HG02642 (cell line): ENCODE measurements around the gene GUCA1A.
"Not testable (repeated sequence)": the region's sequence is repeated elsewhere in the genome, so short reads cannot be mapped to it uniquely, and the experiment has no call there.

ENCODE experiments used
- ATAC-seq: cut with Tn5 transposase; IDR thresholded peaks from one replicate; pipeline ENCODE4 v1.9.1; 2021; ENCODE audit warnings: mild to moderate bottlenecking; ENCODE audit not compliant: unreplicated experiment, poor library complexity

GUCA1A gene

GRCh38 chr6:42171813-42172581, 1.2 kb upstream of the GUCA1A start:
- no peak for ATAC-seq

- no peak for ATAC-seq
These were observed 2.7 kb downstream of the GUCA1A start for GRCh38 chr6:42175860-42176259.

- ATAC-seq, result no peak
These were observed 3.8 kb downstream of the GUCA1A start for GRCh38 chr6:42176981-42177380.

GRCh38 chr6:42177514-42178364, 4.6 kb downstream of the GUCA1A start:
- no peak for ATAC-seq

GRCh38 chr6:42179261-42179944, 6.2 kb downstream of the GUCA1A start:
- ATAC-seq, result no peak

- no peak for ATAC-seq
These were observed 6.8 kb downstream of the GUCA1A start for GRCh38 chr6:42179945-42180313.

GRCh38 chr6:42182101-42182500, 8.9 kb downstream of the GUCA1A start:
- no peak for ATAC-seq

- ATAC-seq, result no peak
These were observed 11.3 kb downstream of the GUCA1A start for GRCh38 chr6:42184475-42184874.

GRCh38 chr6:42185597-42185996, 12.4 kb downstream of the GUCA1A start:
- ATAC-seq, result no peak

- ATAC-seq, result no peak
These were observed 15.2 kb downstream of the GUCA1A start for GRCh38 chr6:42188406-42188805.

GRCh38 chr6:42190554-42191183, 17.5 kb downstream of the GUCA1A start:
- ATAC-seq, result no peak

GRCh38 chr6:42192385-42192784, 19.2 kb downstream of the GUCA1A start:
- ATAC-seq, result not testable (repeated sequence)

GRCh38 chr6:42193491-42193894, 20.3 kb downstream of the GUCA1A start:
- no peak for ATAC-seq

- no peak for ATAC-seq
These were observed 20.9 kb downstream of the GUCA1A start for GRCh38 chr6:42194056-42194455.

GRCh38 chr6:42195415-42195814, 22.3 kb downstream of the GUCA1A start:
- ATAC-seq, result no peak

GRCh38 chr6:42197555-42198362, 24.6 kb downstream of the GUCA1A start:
- no peak for ATAC-seq

GRCh38 chr6:42199106-42199981, 26.2 kb downstream of the GUCA1A start:
- ATAC-seq, result no peak

- ATAC-seq, result no peak
These were observed 26.9 kb downstream of the GUCA1A start for GRCh38 chr6:42200035-42200434.

- ATAC-seq, result no peak
These were observed 28.2 kb downstream of the GUCA1A start for GRCh38 chr6:42201382-42201781.
